ENCODE data around the gene RNF157. TPM values are rescaled to one million over a fixed set of nuclear protein-coding genes. Genes with fewer than 3 reads are reported as not detected.

The RNF157 gene
- total and polyA plus RNA-seq, 2 experiments from 2014 or later: 11.0 to 15.0 TPM

DNA sequence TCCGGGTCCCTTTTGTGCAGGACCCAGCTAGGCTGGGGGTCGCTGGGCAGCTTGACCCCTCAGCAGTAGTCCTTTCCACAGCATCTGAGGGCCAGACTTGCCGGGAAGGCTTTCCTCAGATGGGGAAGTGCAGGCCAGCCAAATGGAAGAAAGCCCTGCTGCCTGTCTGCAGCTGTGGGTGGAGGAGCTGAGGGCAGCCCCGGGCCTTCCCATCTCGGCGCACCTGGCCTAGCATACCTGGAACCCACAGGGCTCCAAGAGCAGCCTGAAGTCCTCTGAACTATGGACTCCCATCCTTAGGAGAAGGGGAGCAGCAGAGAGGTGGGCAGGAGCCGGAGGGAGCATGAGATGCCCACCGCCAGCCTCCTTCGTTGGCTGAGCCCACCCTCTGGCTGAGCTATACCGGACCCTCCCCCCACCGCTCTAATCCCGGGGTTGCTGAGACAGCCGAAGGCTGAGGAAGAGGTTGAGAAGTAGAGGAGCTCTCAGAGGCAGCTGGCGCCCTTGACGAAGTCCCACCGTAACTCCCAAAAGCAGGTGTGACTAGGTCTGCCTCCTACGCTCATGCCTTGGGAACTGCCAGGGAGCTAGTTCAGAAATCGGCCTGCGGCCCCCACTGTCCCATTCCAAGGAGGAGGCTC lies 38.1 kb upstream of the RNF157 start:
- no peak for DNase-seq (ENCODE audit: low read depth in 1 of 2, low spot score in 1 of 2)
- H3K4me1 ChIP-seq (ENCODE audit: low read depth): peaks cover 3% of the 10 kb centered on the region
- no peaks in the 10 kb centered on the region for H3K9me3 ChIP-seq (ENCODE audit: low read depth)
- H3K27ac ChIP-seq: no peak overlapping the region
- no peaks in the 10 kb centered on the region for H3K36me3 ChIP-seq
- TF ChIP-seq CTCF (IDR thresholded peaks at IDR 0.05; ENCODE audit: low read depth, low read length): no peak
- no peaks in the 10 kb centered on the region for H3K27me3 ChIP-seq
- H3K4me3 ChIP-seq: no peak overlapping the region

DNA sequence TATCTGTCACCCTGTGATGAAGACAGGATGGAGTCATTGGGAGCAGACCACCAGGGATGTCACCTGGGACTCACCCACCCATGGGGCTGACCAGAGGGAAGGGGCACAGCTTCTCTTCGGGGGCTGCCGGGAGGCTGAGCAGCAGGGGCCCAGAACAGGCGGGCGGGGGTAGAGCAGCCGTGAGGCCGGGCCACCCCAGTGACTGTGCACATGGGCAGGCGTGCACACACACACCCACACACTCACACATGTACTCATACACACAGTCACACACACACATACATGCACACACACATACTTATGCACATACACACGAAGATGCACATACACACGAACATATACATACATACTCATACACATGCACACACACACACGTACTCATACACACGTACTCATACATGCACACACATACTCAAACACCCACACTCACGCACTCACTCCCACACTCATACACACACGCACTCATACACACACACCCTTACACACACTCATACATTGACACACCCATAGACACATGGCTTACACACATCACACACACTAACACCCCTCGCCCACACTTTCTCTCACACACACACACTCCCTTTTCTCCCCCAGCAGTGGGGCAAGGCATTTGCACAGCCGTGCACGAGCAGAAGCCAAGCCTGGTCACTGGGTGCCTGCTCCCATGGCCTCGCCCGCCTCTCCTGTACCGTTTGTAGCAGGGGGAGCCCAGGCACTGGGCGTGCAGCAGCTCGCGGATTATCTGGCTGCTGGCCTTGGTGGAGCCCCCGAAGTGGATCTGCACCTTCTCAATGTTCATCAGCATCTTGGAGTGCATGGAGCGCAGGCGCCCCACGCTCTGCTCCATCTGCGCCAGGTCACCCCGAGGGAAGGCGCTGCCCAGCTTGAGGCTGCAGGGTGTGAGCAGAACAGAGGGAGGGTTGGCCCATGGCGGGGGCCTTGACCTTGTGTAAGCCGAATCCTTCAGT lies 37.3 kb upstream of the RNF157 start:
- no peak for DNase-seq (ENCODE audit: low read depth in 1 of 2, low spot score in 1 of 2)
- TF ChIP-seq CTCF (IDR thresholded peaks at IDR 0.05; ENCODE audit: low read depth, low read length): no peak
- no peaks in the 10 kb centered on the region for H3K9me3 ChIP-seq (ENCODE audit: low read depth)
- H3K36me3 ChIP-seq: no peaks in the 10 kb centered on the region
- peaks cover 5% of the 10 kb centered on the region for H3K4me1 ChIP-seq (ENCODE audit: low read depth)
- H3K4me3 ChIP-seq: no peak overlapping the region
- no peaks in the 10 kb centered on the region for H3K27me3 ChIP-seq
- H3K27ac ChIP-seq: no peak overlapping the region

GRCh38 chr17:76276461-76277299 lies 36.4 kb upstream of the RNF157 start:
- Histone ChIP-seq H3K36me3 (no peaks in the 10 kb centered on the region), H3K4me3 (no peak overlapping the region), H3K27ac (no peak overlapping the region), H3K4me1 (ENCODE audit: low read depth) (peaks cover 11% of the 10 kb centered on the region), H3K27me3 (no peaks in the 10 kb centered on the region), H3K9me3 (ENCODE audit: low read depth) (no peaks in the 10 kb centered on the region)
- no peak for DNase-seq (ENCODE audit: low read depth in 1 of 2, low spot score in 1 of 2)
- no peak for TF ChIP-seq CTCF (IDR thresholded peaks at IDR 0.05; ENCODE audit: low read depth, low read length)

- Histone ChIP-seq H3K36me3 (no peaks in the 10 kb centered on the region), H3K4me1 (ENCODE audit: low read depth) (peaks cover 13% of the 10 kb centered on the region), H3K9me3 (ENCODE audit: low read depth) (no peaks in the 10 kb centered on the region), H3K27me3 (no peaks in the 10 kb centered on the region), H3K4me3 (no peak overlapping the region), H3K27ac (no peak overlapping the region)
- no peak for DNase-seq (ENCODE audit: low read depth in 1 of 2, low spot score in 1 of 2)
- TF ChIP-seq CTCF (IDR thresholded peaks at IDR 0.05; ENCODE audit: low read depth, low read length): no peak
Observed at GRCh38 chr17:76276069-76276431, 35.8 kb upstream of the RNF157 start.

- Histone ChIP-seq H3K27me3 (no peaks in the 10 kb centered on the region), H3K4me3 (no peak overlapping the region), H3K4me1 (ENCODE audit: low read depth) (peaks cover 19% of the 10 kb centered on the region), H3K9me3 (ENCODE audit: low read depth) (no peaks in the 10 kb centered on the region), H3K27ac (no peak overlapping the region), H3K36me3 (no peaks in the 10 kb centered on the region)
- DNase-seq (ENCODE audit: low read depth in 1 of 2, low spot score in 1 of 2): no peak
- TF ChIP-seq CTCF (IDR thresholded peaks at IDR 0.05; ENCODE audit: low read depth, low read length): no peak
Observed at GRCh38 chr17:76275382-76276068, 35.2 kb upstream of the RNF157 start.
